BLaER1 (cell line): ENCODE data around the gene MB.

Source experiments
- H3K27ac ChIP-seq: shearing (Covaris generic); formaldehyde crosslinking; 2 replicates; pipeline ENCODE4 v1.8.1; 2022
- H3K27me3 ChIP-seq: shearing (Covaris generic); formaldehyde crosslinking; 2 replicates; pipeline ENCODE4 v1.8.1; 2022
- H3K36me3 ChIP-seq: shearing (Covaris generic); formaldehyde crosslinking; 2 replicates; pipeline ENCODE4 v1.8.1; 2022
- H3K4me1 ChIP-seq: shearing (Covaris generic); formaldehyde crosslinking; 2 replicates; pipeline ENCODE4 v1.8.1; 2022
- H3K4me2 ChIP-seq: shearing (Covaris generic); formaldehyde crosslinking; 2 replicates; pipeline ENCODE4 v1.8.1; 2022
- H3K4me3 ChIP-seq: shearing (Covaris generic); formaldehyde crosslinking; 2 replicates; pipeline ENCODE4 v1.8.1; 2022
- H3K9ac ChIP-seq: shearing (Covaris generic); formaldehyde crosslinking; 2 replicates; pipeline ENCODE4 v1.8.1; 2022
- H3K9me3 ChIP-seq: shearing (Covaris generic); formaldehyde crosslinking; 2 replicates; pipeline ENCODE4 v1.8.1; 2022
- H4K20me1 ChIP-seq: shearing (Covaris generic); formaldehyde crosslinking; 2 replicates; pipeline ENCODE4 v1.8.1; 2022
- Cebpa-rat ChIP-seq: shearing (Covaris generic); IDR thresholded peaks from 2 replicates; pipeline ENCODE4 v1.8.1; 2022

Gene MB

GRCh38 chr22:35568751-35569739, 48.1 kb downstream of the MB start:
- H3K4me1 ChIP-seq, result peaks cover 34% of the 10 kb centered on the region
- no peaks in the 10 kb centered on the region for H4K20me1 ChIP-seq
- no peaks in the 10 kb centered on the region for H3K36me3 ChIP-seq
- no peaks in the 10 kb centered on the region for H3K27me3 ChIP-seq
- no peak for TF ChIP-seq Cebpa-rat
- H3K9ac ChIP-seq, result no peak overlapping the region
- no peaks in the 10 kb centered on the region for H3K9me3 ChIP-seq
- H3K27ac ChIP-seq, result no peak overlapping the region
- no peak overlapping the region for H3K4me2 ChIP-seq
- H3K4me3 ChIP-seq, result no peak overlapping the region

GRCh38 chr22:35567351-35568141, 49.6 kb downstream of the MB start:
- H3K4me1 ChIP-seq, result peaks cover 43% of the 10 kb centered on the region
- H3K9me3 ChIP-seq, result no peaks in the 10 kb centered on the region
- no peak overlapping the region for H3K9ac ChIP-seq
- no peaks in the 10 kb centered on the region for H3K27me3 ChIP-seq
- no peak for TF ChIP-seq Cebpa-rat
- H3K4me3 ChIP-seq, result no peak overlapping the region
- H3K4me2 ChIP-seq, result peak overlapping the region; percentile 47
- H3K27ac ChIP-seq, result no peak overlapping the region
- H3K36me3 ChIP-seq, result no peaks in the 10 kb centered on the region
- H4K20me1 ChIP-seq, result no peaks in the 10 kb centered on the region

- Histone ChIP-seq H3K4me2 (peak overlapping the region; percentile 58), H3K9me3 (no peaks in the 10 kb centered on the region), H3K27ac (no peak overlapping the region), H3K9ac (no peak overlapping the region), H3K4me1 (peaks cover 55% of the 10 kb centered on the region), H3K27me3 (no peaks in the 10 kb centered on the region), H4K20me1 (no peaks in the 10 kb centered on the region), H3K4me3 (no peak overlapping the region), H3K36me3 (no peaks in the 10 kb centered on the region)
- TF ChIP-seq Cebpa-rat, result no peak
Observed at GRCh38 chr22:35564975-35565867, 51.9 kb downstream of the MB start.

GRCh38 chr22:35563211-35563610, 53.9 kb downstream of the MB start:
- TF ChIP-seq Cebpa-rat, result no peak
- no peak overlapping the region for H3K9ac ChIP-seq
- H3K4me1 ChIP-seq, result peaks cover 58% of the 10 kb centered on the region
- no peaks in the 10 kb centered on the region for H3K36me3 ChIP-seq
- no peaks in the 10 kb centered on the region for H3K27me3 ChIP-seq
- H3K4me2 ChIP-seq, result peak overlapping the region; percentile 30; the same call in 1 of the 2 replicates
- no peaks in the 10 kb centered on the region for H4K20me1 ChIP-seq
- H3K9me3 ChIP-seq, result no peaks in the 10 kb centered on the region
- no peak overlapping the region for H3K27ac ChIP-seq
- H3K4me3 ChIP-seq, result no peak overlapping the region

GRCh38 chr22:35561796-35562526, 55.2 kb downstream of the MB start:
- Histone ChIP-seq H3K27me3 (no peaks in the 10 kb centered on the region), H3K27ac (no peak overlapping the region), H3K4me3 (no peak overlapping the region), H3K4me1 (peaks cover 50% of the 10 kb centered on the region), H4K20me1 (no peaks in the 10 kb centered on the region), H3K9me3 (no peaks in the 10 kb centered on the region), H3K9ac (no peak overlapping the region), H3K36me3 (no peaks in the 10 kb centered on the region), H3K4me2 (peak overlapping the region; percentile 56)
- no peak for TF ChIP-seq Cebpa-rat

GRCh38 chr22:35560824-35561223, 56.3 kb downstream of the MB start:
- H3K36me3 ChIP-seq, result no peaks in the 10 kb centered on the region
- H3K4me2 ChIP-seq, result no peak overlapping the region
- no peak for TF ChIP-seq Cebpa-rat

GRCh38 chr22:35560366-35560765, 56.8 kb downstream of the MB start:
- H3K27me3 ChIP-seq, result no peaks in the 10 kb centered on the region
- no peak overlapping the region for H3K9ac ChIP-seq
- no peaks in the 10 kb centered on the region for H3K9me3 ChIP-seq
- H4K20me1 ChIP-seq, result no peaks in the 10 kb centered on the region
- no peak overlapping the region for H3K27ac ChIP-seq
- no peak for TF ChIP-seq Cebpa-rat
- H3K4me3 ChIP-seq, result no peak overlapping the region
- no peaks in the 10 kb centered on the region for H3K36me3 ChIP-seq
- H3K4me2 ChIP-seq, result no peak overlapping the region
- H3K4me1 ChIP-seq, result peaks cover 44% of the 10 kb centered on the region

More at GRCh38 chr22:35560824-35561223, 56.3 kb downstream of the MB start:
- H3K4me1 ChIP-seq, result peaks cover 44% of the 10 kb centered on the region
- H3K4me3 ChIP-seq, result no peak overlapping the region
- no peaks in the 10 kb centered on the region for H4K20me1 ChIP-seq
- H3K9me3 ChIP-seq, result no peaks in the 10 kb centered on the region
- H3K27me3 ChIP-seq, result no peaks in the 10 kb centered on the region
- no peak overlapping the region for H3K9ac ChIP-seq
- no peak overlapping the region for H3K27ac ChIP-seq

GRCh38 chr22:35559354-35560005, 57.6 kb downstream of the MB start:
- H3K9me3 ChIP-seq, result no peaks in the 10 kb centered on the region
- H3K4me1 ChIP-seq, result peaks cover 45% of the 10 kb centered on the region
- H3K36me3 ChIP-seq, result no peaks in the 10 kb centered on the region
- no peak overlapping the region for H3K4me2 ChIP-seq
- H3K27me3 ChIP-seq, result no peaks in the 10 kb centered on the region
- H3K4me3 ChIP-seq, result no peak overlapping the region
- no peaks in the 10 kb centered on the region for H4K20me1 ChIP-seq
- TF ChIP-seq Cebpa-rat, result no peak
- H3K9ac ChIP-seq, result no peak overlapping the region
- no peak overlapping the region for H3K27ac ChIP-seq
